ENCODE data around the gene PLEKHA6.
"Not testable (repeated sequence)": the region's sequence is repeated elsewhere in the genome, so short reads cannot be mapped to it uniquely, and the experiment has no call there.

Gene PLEKHA6

DNA sequence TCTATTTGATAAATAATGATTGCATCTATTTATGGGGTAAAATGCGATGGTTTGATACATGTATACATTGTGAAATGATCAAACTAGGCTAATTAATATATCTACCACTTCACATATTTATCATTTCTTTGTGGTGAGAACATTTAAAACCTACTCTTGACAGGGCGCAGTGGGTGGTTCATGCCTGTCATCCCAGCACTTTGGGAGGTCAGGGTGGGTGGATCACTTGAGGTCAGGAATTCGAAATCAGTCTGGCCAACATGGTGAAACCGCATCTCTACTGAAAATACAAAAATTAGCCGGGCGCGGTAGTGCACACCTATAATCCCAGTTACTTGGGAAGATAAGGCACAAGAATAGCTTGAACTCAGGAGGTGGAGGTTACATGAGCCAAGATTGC lies 25.3 kb downstream of the PLEKHA6 start:
- DNase-seq: no peak

DNA sequence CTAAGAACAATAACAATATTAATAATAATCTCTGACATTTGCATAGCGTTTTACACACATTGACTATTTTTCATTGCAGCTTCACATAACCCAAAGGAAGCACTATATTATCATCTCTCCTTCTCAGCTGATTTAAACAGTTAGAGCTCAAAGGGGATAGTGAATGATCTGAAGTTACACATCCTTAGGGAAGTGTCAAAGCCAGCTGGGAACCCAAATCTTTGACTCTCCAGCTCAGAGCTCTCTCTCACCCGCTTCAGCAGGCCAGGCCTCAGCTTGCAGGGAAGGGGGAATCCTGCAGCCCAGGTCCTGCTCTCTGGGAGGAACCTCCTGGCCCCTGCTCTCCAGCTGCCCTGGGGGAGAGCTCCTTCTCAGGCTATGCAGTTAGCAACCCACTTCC lies 26.3 kb downstream of the PLEKHA6 start:
- no peak for DNase-seq

DNA sequence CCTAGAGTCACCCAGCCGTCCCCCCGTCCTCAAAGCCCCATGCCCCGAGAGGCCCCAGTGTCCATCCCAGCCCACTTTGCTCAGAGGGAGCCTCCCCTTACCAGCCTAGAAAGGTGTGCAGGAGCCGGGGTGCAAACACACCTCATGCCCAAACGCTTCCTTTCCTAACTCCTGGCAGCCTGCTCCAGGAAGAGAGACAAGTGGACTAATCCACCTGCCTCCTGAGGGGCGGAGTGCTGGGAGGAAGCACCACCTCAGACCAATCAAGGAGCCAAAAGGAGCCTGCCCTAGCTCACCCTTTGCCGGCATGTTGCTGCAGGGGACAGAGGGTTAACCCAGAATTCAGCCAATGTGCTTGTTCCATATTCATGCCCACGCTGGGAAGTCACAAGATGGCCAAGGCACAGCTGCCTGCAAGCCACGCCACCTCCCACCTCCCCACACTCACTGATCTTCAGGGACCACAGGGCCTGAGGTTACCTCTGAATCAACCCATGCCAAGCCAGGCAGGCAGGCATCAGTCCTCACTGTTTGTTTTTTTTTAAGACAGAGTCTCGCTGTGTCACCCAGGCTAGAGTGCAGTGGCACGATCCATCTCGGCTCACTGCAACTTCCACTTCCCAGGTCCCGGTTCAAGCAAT lies 27.8 kb downstream of the PLEKHA6 start:
- peak in 1 of 2 experiments; percentile 48 for DNase-seq

DNA sequence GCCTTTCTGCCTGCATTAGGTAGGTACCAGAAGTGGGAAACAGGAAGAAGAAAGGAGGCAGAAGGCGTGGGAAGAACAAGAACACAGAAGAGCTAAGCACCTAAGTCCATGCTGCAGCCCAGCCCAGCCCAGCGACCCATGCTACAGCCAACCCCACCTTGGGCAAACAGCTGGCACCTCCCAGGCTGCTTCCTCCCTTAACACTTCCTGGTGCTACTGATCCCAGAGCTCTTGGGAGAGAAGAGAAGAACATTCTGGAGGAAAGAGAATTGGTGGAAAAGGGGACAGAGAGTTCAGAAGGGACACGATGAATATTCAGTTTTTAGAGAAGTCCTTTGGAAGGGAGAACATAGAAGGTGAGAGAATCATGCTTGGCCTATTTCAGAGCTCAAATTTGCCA lies 28.5 kb downstream of the PLEKHA6 start:
- DNase-seq: no peak

DNA sequence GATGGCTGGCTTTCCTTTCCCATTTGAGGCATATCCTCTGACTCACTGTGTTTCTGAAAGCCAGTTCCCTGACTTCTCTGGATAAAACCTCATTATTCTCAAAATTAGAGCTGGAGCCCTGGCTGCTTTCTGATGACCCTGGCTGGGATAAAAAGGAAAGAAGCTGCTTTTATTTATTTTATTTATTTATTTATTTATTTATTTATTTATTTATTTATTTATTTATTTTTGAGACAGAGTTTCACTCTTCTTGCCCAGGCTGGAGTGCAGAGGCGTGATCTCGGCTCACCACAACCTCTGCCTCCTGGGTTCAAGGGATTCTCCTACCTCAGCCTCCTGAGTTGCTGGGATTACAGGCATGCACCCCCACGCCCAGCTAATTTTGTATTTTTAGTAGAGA lies 31.9 kb downstream of the PLEKHA6 start:
- not testable (repeated sequence) for DNase-seq

DNA sequence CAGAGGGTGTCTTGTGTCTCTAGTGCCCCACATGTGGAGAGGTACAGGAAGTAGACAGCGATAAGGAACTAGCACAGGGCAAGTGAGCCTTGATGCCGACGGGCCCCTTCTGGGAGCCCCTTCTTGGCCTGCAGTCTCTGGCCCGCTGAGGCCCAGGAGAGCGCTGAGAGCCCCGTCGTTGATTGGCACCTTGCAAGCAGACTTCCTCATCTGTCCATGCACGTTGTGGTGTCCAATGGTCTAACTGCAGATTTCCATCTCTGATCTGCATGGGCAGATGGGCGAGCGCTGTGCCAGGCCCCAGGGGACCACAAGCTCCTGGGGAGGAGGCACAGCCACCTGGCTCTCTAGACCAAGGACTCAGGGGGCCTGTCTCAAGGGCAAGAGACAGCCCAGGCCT lies 32.4 kb downstream of the PLEKHA6 start:
- DNase-seq: no peak

DNA sequence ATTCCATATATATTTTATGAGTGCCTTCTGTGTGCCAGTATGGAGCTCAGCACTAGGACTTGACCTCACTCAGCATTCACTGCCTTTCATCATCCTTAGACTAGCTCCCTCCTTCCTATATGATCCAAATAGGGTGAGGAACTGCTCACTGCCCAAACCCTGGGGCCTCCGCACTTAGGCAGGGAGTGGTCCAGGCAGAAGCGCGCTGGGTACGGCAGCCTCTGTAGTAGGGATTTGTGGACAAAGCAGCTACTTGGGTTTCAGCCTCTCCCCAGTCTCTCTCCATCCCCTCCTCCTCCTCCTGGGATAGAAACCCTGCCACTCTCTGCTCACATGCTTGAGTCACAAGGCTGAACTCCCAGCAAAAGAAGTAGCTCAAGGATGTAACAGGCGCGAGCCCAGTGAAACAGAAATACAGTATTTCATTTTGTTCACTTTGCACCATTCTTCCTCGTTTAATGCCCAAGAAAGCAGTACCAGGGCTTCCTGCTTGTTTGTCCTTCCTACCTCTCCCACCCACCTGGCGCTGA lies 32.9 kb downstream of the PLEKHA6 start:
- DNase-seq: no peak

DNA sequence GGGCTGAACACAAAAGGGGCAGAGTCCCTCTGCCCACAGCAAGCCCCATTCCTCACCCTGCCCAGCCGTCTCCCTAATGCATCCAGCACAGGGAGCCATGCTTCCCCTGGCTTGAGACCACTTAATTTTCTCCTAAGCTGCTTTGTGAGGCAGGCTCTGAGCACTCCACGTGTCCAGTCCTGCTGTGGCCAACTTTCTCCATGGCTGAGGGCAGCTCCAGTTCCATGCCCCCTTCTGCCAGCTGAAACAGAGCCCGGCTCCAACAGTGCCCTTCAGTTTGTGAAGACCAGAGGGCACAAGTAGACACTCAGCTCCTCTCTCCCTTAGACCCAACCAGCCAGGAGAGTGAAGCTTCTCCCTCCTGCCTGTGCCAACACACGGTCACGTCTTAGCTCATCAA lies 33.8 kb downstream of the PLEKHA6 start:
- no peak for DNase-seq

DNA sequence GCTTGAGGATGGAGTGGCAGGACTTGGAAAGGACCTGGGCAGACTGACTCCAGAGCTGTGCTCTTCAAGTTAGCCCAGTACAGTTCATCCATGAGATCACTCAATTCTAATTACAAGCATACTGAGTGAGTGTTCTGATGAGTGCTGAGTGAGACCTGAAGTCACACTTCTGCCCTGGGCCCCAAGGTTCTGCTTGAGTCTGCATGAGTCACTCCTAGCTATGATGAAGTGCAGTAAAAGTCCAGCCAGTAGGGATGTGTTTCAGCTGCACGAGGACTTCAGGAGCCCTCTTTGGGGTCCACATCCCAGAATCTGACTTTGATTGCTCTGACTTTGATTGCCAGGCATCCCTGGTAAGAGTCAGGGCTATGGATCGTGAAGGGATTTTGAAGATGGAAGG lies 35.8 kb downstream of the PLEKHA6 start:
- no peak for DNase-seq

DNA sequence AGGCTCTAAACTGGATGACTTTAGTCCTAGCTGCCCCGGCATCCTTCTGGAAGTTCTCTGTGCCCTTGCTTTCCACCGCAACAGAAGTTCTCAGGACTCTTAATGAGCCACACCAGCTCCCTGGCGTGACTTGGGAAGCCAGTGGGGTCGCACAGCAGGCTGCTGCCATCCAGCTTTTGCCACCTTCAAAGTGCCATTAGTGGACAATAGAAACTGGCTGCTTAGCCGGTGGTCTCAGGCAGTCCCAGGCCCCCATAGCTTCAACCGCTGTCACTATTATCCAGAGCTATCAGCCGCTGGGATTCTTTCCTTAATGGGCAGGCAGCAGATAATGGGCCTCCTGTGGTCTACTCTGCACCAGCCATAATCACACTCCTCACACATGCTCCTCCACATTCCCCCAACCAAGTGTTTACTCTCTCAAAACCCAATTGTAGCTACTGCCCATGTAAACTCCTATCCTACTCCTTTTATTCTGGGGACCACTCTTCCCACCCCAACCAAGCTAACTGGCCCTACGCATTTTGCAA lies 37.3 kb downstream of the PLEKHA6 start:
- no peak for DNase-seq

DNA sequence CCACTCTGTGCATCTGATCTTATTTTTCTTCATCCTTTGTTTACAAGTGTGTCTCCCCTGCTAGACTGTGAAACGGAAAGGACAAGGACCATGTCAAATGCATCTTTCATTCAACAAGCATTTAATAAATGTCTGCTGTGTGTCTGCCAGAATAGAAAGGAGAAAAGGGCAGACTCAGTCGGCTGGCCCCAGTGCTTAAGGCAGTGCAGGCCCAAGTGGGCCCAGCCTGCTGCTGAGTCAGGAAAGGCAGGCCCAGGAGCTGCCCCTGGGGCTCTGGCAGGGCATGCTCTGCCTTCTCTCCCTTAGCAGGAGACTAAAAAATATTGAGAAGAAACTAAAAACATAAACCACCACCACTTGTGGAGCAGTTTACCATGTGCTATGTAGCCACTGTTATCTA lies 38.1 kb downstream of the PLEKHA6 start:
- no peak for DNase-seq

DNA sequence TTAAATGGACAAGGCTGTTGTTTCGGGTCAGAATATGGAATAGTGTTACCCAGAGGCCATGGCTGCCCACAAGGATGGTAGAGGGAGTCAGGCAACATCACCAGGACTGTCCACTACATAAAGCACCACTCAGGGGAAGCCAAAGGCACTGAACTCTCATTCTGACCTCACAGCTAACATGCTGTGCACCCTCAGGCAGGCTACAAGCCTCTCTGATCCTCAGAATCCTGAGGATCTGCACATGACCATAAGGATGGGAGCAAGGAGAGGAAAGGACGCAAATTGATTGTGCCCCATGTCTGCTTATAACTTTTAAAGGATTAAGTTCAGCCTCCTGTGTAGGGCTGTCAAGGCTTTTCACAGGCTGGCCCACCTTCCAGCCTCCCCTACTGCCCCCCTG lies 38.7 kb downstream of the PLEKHA6 start:
- DNase-seq: no peak

DNA sequence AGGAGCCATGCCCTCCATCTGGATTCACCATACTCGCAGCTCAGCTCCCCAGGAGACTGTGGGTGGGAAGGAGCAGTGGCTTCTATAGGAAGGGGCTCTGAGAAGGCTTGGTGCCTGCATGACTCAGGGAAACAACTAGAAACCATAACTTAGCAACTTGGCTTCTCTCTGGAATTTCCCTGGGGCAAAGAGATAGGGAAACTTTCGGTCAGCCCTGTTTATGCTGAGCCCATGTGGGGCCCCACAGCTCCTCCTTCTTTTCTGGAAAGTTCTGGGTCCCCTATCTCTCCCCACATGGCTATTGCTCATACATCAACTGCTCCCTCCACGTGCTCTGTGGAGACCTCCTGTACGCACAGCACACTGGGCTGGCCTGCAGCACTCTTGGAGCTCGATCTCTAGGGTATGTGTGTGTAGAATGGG lies 39.3 kb downstream of the PLEKHA6 start:
- DNase-seq: no peak

DNA sequence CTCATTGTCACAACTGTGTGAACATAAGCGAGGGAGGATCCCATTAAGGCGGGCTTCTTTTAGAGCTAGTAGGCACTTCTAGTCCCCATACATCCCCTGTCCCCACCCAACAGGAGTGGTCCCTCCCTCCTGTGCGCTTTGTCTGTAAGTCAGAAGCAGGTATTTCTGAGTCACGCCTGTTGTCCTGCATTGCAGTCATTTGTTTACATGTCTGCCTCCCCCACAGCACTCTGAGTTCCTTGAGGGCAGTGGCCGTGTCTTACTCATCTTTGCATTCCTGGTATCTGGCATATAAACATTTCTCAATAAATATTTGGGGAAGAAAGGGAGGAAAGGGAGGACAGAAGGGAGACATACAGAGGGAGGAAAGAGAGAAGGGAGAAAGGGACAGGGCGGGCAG lies 40.3 kb downstream of the PLEKHA6 start:
- DNase-seq: no peak

DNA sequence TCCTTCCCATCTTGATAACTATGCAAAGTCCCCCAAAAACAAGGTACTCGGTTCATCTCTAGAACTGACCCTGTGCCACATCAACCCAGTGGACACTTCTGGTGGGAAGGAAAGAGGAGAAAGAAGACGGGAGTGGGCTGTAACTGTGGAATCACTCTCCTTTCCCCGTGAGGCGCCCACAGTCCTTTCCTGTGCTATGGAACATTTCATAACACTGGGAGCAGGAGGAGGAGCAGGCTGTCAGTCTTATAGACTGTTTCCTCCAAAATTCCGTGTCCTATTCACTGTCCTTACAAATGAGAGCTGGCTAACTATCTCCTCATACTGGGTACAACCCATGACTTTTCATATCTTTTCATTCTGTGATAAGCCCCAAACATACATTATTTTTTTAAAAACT lies 40.7 kb downstream of the PLEKHA6 start:
- DNase-seq: no peak

DNA sequence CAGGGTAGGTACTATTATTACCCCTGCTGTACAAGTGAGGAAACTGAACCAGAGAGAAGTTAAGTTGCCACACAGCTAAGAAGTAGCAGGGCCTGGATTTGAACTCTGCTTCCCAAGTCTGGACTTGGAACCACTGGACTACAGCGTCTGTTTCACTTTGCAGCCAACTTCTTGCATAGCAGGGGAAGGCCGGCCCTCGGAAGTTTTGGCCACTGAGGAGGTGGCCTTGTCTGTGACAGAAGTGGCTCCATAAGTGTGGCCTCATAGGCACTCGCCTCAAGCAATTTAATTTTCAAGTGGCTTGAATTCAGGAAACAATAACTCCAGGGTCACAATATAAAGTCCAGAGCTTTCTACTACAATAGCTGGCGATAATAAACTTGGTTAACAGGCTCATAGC lies 41.4 kb downstream of the PLEKHA6 start:
- no peak for DNase-seq

DNA sequence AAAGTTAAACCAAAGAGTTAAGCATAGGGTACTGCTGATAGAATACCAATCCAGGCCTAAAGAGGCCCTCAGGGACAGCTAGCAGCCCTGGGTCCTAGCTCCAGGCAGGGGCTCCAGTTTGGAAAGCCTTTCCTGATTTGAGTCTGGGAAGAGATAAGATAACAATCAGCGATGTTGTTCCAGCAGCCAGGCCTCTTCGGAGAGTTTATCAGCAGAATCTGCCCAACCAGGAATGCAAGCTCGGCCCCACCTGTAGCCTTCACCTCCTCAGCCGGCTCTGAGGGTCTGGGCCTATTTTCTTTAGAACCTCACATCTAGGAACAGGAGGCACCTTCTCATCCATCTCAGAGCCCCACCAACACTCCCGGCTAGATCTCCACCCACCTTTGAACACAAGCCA lies 42.6 kb downstream of the PLEKHA6 start:
- no peak for DNase-seq

DNA sequence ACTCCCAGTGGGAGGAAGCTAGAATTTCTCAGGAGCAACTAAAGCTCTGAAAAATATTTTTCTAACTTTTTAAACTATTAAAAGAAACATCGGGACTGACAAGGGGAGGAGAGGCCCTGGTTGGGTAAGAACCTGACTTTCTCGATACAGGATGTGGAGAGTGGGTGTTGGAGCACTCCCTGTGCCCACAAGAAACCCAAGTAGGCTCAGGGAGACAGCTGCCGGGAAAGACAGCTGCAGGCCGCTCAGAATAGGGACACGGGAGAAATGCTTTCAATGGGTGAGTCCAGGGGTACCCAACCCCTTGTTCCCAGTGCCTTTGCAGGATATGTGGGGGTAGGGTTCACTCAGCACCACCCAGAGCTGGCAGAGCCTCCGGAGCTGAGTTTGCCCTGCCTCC lies 43.6 kb downstream of the PLEKHA6 start:
- no peak for DNase-seq

DNA sequence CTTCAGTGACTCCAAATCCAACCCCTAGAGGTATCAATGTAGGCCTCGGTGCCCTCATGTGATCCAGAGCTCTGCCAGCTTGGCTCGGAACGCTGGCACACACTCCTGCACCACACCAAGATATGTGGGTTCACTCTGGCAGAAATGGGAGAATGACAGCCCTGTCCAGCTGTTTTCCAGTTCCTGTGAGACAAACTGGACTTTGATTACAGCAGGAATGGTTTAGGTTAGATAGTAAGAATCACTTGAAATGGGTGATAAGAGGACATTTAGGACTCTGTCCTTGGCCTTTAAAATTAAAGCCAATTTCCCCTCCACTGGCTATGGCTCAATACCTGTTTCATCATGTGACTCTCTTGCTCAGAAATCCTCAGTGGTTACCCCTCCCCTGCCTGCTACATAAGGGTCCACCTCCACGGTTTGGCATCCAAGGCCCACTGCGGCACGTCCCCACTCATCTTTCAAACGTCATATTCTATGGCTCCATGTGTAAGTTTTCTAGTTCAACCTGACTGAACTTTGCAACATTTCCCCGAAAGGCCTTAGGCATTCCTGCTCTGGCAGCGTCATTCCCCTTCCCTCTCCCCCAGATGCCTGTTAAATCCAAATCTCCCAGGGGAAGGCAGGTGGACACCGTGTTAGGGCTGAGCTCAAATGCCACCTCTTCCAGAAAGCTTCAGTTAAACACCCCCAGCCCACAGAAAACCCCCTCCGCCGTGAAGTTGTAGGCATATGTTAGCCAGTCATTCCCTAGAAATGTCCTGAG lies 44.7 kb downstream of the PLEKHA6 start:
- no peak for DNase-seq

DNA sequence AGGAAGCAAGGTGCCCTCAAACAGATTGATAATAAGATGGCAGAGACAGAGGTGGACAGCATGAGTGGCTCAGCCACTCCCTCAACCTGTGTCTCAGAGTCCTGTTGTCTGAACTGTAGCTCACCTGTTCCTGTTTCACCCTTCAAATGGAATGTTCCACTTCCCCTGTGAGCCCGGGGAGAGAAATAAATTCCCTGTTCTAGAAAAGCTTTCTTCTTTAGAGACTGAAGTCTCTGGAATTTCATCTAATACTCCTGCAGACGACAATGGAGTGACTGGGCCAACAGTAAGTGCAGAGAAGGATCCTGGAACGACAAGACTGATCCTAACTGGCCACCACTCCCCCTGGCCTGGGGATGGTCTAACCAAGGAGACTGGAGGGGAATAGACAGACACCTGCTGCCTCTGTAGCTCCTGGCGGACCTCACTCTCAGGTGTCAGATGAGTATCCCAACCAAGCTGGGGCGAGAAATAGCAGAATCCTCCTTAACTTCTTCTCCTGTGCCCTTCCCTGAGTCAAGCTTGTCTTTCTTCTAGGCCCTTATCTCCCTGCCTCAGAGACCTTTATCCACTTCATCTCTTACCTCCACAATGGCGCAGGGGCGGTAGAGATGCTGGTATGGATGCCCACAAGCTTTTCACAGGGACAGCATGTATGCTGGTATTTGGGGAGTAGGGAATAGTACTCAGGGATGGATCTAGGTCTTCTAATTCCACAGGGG lies 45.4 kb downstream of the PLEKHA6 start:
- DNase-seq: peak; percentile 81 to 100

DNA sequence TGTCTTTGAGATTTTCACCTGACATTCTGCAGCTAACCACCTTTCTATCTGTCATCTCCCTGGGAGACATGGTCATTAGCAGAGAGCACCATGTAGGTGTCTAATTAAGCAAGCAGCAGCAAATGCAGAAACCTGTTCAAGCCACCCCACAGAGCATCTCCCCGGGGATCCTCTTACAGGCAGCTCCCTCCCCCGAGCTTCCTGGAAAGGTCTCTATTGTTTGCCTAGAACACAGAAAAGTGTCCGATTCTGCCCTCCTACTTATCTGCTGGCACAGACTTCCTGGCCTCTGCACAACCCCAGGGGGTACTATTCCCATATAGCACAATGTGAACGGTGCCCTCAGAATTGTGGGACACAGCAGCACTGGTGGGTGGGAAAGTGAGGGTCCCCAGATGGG lies 46.1 kb downstream of the PLEKHA6 start:
- peak in 1 of 2 experiments; percentile 69 for DNase-seq

DNA sequence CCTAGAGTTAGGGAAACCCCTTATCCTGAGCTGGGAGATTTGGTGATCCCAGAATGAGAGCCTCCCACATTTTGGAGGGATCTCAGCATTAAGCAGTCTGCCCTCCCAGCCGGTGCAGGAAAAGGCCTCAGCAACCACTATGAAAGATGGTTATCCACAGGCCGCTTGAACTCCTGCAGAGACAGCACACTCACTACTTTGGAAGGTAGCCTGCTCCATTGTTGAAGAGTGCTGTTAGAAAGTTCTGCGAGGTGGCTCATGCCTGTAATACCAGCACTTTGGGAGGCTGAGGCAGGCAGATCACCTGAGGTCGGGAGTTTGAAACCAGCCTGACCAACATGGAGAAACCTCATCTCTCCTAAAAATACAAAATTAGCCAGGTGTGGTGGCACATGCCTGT lies 48.8 kb downstream of the PLEKHA6 start:
- not testable (repeated sequence) for DNase-seq

DNA sequence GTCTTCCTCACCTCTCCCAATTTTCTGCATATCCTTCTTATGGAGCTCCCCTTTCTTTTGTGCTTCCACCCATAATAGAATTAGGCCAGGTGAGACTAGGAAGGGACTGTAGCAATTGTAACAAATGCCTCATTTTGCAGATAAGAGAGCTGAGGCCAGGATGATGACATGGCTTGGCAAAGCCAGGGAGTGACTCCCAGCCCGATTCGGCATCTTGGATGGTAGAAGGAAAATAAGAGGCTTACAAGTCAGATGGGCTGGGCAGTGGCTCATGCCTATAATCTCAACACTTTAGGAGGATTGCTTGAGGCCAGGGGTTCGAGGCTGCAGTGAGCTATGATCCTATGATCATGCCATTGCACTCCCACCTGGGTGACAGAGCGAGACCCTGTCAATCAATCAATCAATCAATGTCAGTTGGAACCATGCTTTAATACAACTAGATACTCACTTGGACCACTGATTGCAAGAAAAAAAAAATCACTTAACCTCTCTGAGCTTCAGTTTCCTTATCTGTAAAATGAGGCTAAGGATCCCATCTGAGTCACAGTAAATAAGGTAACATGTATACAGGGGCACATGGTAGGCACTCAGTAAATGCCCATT lies 51.6 kb downstream of the PLEKHA6 start:
- DNase-seq: peak; percentile 61 to 92
